Astrocyte (in vitro differentiated cells and primary cell): ENCODE results near the gene MMP12.
"Not testable (repeated sequence)": the region's sequence is repeated elsewhere in the genome, so short reads cannot be mapped to it uniquely, and the experiment has no call there.

ENCODE experiments used
- CTCF ChIP-seq: IDR thresholded peaks from 2 replicates; pipeline ENCODE4 v1.5.1; 2011; ENCODE audit warnings: low read depth, mild to moderate bottlenecking, inconsistent platforms, low read length, moderate library complexity; ENCODE audit not compliant: insufficient read depth
- EZH2 ChIP-seq: IDR thresholded peaks from 2 replicates; pipeline ENCODE4 v1.6.1; 2012; ENCODE audit warnings: mild to moderate bottlenecking, low read length, inconsistent platforms; ENCODE audit not compliant: insufficient read depth

- TF ChIP-seq CTCF, EZH2: not testable (repeated sequence)
These were observed 31.1 kb upstream of the MMP12 start for GRCh38 chr11:102905848-102906247.
